22Rv1 (cell line): ENCODE data around the gene SELENOV.

ENCODE experiments used
- ZFX ChIP-seq: fragments of 450-650 bp; IDR thresholded peaks from 2 replicates; pipeline ENCODE4 v1.6.1; 2017; ENCODE audit warnings: antibody characterized with exemption, borderline replicate concordance
- TF ChIP-seq, protein P1 (sequence below): fragments of 450-650 bp; IDR thresholded peaks from 2 replicates; pipeline ENCODE4 v1.5.1; 2017; ENCODE audit warnings: mild to moderate bottlenecking

DNA sequence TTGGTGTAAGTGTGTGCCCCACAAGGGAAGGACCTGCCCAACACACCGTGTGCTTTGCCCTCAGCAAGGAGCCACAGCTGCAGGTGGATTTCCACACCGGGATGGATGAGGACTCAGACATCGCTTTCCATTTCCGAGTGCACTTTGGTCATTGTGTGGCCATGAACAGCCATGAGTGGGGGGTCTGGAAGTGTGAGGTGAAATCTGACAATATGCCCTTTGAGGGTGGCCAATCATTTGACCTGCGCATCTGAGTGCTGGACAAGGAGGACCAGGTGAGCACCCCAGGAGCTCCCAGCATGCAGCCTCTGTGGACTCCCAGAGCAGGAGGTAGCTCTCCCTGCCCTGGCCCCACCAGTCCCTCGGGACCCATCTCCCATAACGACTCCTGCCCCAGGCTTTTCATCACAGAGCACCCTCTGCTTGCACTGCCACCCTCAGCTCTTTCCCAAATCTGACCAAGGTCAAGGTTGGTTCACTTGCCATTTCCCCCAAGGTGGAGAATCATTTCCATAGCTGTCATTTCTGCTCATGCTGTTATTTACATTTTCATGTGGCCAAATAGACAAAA is 38.2 kb downstream of the SELENOV start:
- TF ChIP-seq, protein P1, sequence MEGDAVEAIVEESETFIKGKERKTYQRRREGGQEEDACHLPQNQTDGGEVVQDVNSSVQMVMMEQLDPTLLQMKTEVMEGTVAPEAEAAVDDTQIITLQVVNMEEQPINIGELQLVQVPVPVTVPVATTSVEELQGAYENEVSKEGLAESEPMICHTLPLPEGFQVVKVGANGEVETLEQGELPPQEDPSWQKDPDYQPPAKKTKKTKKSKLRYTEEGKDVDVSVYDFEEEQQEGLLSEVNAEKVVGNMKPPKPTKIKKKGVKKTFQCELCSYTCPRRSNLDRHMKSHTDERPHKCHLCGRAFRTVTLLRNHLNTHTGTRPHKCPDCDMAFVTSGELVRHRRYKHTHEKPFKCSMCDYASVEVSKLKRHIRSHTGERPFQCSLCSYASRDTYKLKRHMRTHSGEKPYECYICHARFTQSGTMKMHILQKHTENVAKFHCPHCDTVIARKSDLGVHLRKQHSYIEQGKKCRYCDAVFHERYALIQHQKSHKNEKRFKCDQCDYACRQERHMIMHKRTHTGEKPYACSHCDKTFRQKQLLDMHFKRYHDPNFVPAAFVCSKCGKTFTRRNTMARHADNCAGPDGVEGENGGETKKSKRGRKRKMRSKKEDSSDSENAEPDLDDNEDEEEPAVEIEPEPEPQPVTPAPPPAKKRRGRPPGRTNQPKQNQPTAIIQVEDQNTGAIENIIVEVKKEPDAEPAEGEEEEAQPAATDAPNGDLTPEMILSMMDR, result no peak
- TF ChIP-seq ZFX, result no peak
